Right lung (tissue), 5 donors: Measurements from ENCODE around the gene SULF2. TPM values are rescaled to one million over a fixed set of nuclear protein-coding genes. Genes with fewer than 3 reads are reported as not detected.

Experiments used
- DNase-seq, 2 donors: peaks; one replicate each; pipeline ENCODE4 v3.0.0-alpha.2; 2013
- polyA plus RNA-seq, 5 donors: library from polyadenylated mRNA; unstranded; fragments of 120-200 nt; gene quantifications; one replicate each; pipeline versions ENCODE4 v1.2.1 to v1.2.3, GENCODE V29; 2013; ENCODE audit warnings: inconsistent platforms in 1 of 5, low replicate concordance in 1 of 5; ENCODE audit not compliant: insufficient read length in 5 of 5, insufficient read depth in 1 of 5

SULF2 gene
- polyA plus RNA-seq, 5 donors = 11.4 to 18.2 (median 11.7) TPM

GRCh38 chr20:47784599-47785310, 526 bp downstream of the SULF2 start:
- DNase-seq = peak; percentile 18 to 19

- DNase-seq = no peak
Observed at GRCh38 chr20:47783828-47784598, 1.3 kb downstream of the SULF2 start.

- no peak for DNase-seq
Observed at GRCh38 chr20:47782920-47783552, 2.2 kb downstream of the SULF2 start.

- DNase-seq = no peak
Observed at GRCh38 chr20:47782076-47782475, 3.2 kb downstream of the SULF2 start.

- DNase-seq = no peak
Observed at GRCh38 chr20:47781632-47782031, 3.6 kb downstream of the SULF2 start.

GRCh38 chr20:47780720-47781389, 4.4 kb downstream of the SULF2 start:
- no peak for DNase-seq

- DNase-seq = no peak
Observed at GRCh38 chr20:47778398-47779354, 6.6 kb downstream of the SULF2 start.

- DNase-seq = no peak
Observed at GRCh38 chr20:47777220-47777619, 8.1 kb downstream of the SULF2 start.

- DNase-seq = no peak
Observed at GRCh38 chr20:47776639-47777038, 8.6 kb downstream of the SULF2 start.

- no peak for DNase-seq
Observed at GRCh38 chr20:47775841-47776240, 9.4 kb downstream of the SULF2 start.

GRCh38 chr20:47775039-47775438, 10.2 kb downstream of the SULF2 start:
- DNase-seq = no peak

- no peak for DNase-seq
Observed at GRCh38 chr20:47774131-47774777, 11.0 kb downstream of the SULF2 start.

- no peak for DNase-seq
Observed at GRCh38 chr20:47773371-47773786, 11.9 kb downstream of the SULF2 start.

GRCh38 chr20:47770935-47771334, 14.3 kb downstream of the SULF2 start:
- DNase-seq = no peak

- DNase-seq = no peak
Observed at GRCh38 chr20:47768016-47768824, 17.1 kb downstream of the SULF2 start.

- no peak for DNase-seq
Observed at GRCh38 chr20:47765691-47766594, 19.3 kb downstream of the SULF2 start.

GRCh38 chr20:47765271-47765670, 20.0 kb downstream of the SULF2 start:
- DNase-seq = no peak

GRCh38 chr20:47764154-47764733, 21.0 kb downstream of the SULF2 start:
- DNase-seq = no peak
